IPS-18c (cell line): ENCODE results near the gene GRIN3B.
A peak's percentile ranks its signal among the peaks of the same experiment; 100 is the strongest.

ENCODE experiments used
- H3K4me3 ChIP-seq: 2 replicates; pipeline ENCODE4 v1.7.0; 2013; ENCODE audit warnings: low read depth, mild to moderate bottlenecking, low read length, moderate library complexity; ENCODE audit not compliant: insufficient read depth
- H3K9me3 ChIP-seq: one replicate; pipeline ENCODE4 v1.6.1; 2013; ENCODE audit warnings: mild to moderate bottlenecking, low read length, moderate library complexity; ENCODE audit not compliant: control insufficient read depth, insufficient read depth

Gene GRIN3B

GRCh38 chr19:1042689-1043511 is 42.7 kb downstream of the GRIN3B start:
- H3K4me3 ChIP-seq: no peak overlapping the region
- no peaks in the 10 kb centered on the region for H3K9me3 ChIP-seq

DNA sequence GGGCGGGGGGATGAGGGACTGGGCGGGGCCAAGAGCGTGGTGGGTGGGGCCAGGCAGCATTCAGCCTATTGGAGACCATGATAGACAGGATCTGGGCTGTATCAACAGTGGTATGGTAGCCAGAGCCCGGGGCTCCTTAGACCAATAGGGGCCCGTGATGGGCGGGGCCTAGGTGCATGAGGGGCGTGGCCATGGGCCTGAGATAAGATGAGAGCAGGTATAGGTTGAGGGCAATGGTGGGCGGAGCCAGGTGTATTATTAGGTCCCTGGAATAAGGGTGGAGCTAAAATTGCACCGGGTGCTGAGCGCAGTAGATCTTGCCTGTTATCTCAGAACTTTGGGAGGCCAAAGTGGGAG is 45.0 kb downstream of the GRIN3B start:
- Histone ChIP-seq H3K9me3 (no peaks in the 10 kb centered on the region), H3K4me3 (no peak overlapping the region)

DNA sequence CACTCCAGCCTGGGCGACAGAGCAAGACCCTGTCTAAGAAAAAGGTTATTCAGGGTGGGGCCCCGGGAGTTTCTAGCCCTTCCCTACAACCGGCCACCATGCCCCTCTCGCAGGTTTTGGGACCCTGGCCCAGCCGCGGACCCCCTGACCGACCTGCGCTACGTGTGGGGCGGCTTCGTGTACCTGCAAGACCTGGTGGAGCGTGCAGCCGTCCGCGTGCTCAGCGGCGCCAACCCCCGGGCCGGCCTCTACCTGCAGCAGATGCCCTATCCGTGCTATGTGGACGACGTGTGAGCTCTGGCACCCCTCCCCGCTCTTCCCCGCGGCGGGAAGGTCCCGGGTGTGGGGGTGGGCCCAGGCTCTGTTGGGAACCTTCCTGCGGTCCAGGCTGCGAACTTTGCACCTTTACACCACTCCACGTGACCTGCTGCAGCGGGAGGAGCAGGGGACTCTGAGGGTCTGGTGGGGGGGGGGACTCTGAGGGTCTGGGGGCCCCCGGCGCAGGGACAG is 46.0 kb downstream of the GRIN3B start:
- Histone ChIP-seq H3K9me3 (no peaks in the 10 kb centered on the region), H3K4me3 (no peak overlapping the region)

DNA sequence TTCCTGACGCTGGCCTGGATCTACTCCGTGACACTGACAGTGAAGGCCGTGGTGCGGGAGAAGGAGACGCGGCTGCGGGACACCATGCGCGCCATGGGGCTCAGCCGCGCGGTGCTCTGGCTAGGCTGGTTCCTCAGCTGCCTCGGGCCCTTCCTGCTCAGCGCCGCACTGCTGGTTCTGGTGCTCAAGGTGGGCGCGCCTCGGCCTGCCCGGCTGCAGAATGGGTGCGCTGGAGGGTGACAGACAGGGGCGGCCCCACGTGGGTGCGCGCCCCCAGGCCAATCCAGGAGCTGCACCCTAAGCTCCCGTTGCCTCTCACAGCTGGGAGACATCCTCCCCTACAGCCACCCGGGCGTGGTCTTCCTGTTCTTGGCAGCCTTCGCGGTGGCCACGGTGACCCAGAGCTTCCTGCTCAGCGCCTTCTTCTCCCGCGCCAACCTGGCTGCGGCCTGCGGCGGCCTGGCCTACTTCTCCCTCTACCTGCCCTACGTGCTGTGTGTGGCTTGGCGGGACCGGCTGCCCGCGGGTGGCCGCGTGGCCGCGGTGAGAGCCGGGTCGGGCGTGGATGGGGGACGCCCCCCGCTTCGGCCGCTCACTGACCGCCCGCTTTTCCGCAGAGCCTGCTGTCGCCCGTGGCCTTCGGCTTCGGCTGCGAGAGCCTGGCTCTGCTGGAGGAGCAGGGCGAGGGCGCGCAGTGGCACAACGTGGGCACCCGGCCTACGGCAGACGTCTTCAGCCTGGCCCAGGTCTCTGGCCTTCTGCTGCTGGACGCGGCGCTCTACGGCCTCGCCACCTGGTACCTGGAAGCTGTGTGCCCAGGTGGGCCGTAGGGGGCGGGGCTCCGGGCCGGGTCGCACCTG is 46.8 kb downstream of the GRIN3B start:
- Histone ChIP-seq H3K4me3 (no peak overlapping the region), H3K9me3 (peaks cover 2% of the 10 kb centered on the region)

GRCh38 chr19:1047696-1048147 is 47.5 kb downstream of the GRIN3B start:
- Histone ChIP-seq H3K4me3 (no peak overlapping the region), H3K9me3 (peaks cover 2% of the 10 kb centered on the region)

- Histone ChIP-seq H3K4me3 (no peak overlapping the region), H3K9me3 (peaks cover 2% of the 10 kb centered on the region)
Measured at GRCh38 chr19:1049106-1049505, 48.9 kb downstream of the GRIN3B start.

GRCh38 chr19:1049800-1050199 is 49.6 kb downstream of the GRIN3B start:
- peaks cover 2% of the 10 kb centered on the region for H3K9me3 ChIP-seq
- H3K4me3 ChIP-seq: no peak overlapping the region

DNA sequence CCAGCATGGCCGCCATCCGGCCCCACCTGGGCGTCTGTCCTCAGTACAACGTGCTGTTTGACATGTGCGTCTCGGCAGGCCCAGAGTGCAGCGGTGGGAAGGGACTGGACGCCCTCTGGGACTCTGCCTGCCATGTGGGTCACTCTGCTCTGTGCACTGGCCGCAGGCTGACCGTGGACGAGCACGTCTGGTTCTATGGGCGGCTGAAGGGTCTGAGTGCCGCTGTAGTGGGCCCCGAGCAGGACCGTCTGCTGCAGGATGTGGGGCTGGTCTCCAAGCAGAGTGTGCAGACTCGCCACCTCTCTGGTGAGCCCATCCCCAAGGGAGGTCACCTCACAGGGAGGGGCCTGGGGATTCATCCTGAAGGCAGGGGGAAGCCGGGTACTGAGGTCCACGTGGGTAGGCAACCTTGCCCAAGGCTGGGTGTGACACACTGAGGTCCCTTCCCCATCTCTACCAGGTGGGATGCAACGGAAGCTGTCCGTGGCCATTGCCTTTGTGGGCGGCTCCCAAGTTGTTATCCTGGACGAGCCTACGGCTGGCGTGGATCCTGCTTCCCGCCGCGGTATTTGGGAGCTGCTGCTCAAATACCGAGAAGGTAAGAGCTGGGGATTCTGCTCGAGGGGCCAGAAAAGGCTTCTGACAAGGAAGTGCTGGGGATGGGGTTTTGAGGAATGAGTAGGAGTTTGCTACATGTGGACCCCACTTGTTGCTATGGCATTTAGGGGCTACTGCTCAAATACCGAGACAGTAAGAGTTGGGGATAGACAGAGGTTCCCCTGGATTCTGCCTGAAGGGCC is 51.0 kb downstream of the GRIN3B start:
- no peak overlapping the region for H3K4me3 ChIP-seq
- H3K9me3 ChIP-seq: peaks cover 4% of the 10 kb centered on the region

DNA sequence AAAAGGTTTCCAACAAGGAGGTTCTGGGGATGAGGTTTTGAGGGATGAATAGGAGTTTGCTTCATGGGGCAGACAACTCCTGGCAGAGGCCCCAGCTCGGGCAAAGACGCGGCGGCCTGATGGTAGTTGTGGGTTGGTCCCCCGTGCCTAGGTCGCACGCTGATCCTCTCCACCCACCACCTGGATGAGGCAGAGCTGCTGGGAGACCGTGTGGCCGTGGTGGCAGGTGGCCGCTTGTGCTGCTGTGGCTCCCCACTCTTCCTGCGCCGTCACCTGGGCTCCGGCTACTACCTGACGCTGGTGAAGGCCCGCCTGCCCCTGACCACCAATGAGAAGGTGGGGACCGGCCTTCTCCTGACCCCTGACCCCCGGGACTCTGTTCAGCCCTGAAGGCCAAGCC is 51.6 kb downstream of the GRIN3B start:
- Histone ChIP-seq H3K9me3 (peaks cover 10% of the 10 kb centered on the region), H3K4me3 (no peak overlapping the region)

DNA sequence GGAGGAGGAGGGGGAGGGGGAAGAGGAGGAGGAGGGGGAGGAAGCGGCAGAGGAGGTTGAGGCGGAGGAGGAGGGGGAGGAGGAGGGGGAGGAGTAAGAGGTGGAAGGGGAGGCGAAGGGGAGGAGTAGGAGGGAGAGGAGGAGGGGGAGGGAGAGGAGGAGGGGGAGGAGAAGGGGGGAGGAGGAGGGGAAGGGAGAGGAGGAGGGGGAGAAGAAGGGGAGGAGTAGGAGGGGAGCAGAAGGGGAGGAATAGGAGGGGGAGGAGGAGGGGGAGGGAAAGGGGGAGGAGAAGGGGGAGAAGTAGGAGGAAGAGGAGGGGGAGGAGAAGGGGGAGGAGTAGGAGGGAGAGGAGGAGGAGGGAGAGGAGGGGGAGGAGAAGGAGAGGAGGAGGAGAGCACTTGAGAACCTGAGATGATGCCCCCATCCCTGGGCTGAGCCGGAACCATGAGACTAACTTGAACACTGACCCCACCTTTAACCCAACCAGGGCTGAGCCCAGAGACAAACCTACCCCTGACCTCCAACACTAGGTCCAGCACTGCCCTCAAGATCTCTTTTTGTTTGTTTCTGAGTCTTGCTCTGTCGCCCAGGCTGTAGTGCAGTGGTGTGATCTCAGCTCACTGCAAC is 52.2 kb downstream of the GRIN3B start:
- H3K4me3 ChIP-seq: no peak overlapping the region
- peaks cover 16% of the 10 kb centered on the region for H3K9me3 ChIP-seq

- no peak overlapping the region for H3K4me3 ChIP-seq
- peaks cover 22% of the 10 kb centered on the region for H3K9me3 ChIP-seq
Measured at GRCh38 chr19:1053176-1054101, 53.2 kb downstream of the GRIN3B start.

DNA sequence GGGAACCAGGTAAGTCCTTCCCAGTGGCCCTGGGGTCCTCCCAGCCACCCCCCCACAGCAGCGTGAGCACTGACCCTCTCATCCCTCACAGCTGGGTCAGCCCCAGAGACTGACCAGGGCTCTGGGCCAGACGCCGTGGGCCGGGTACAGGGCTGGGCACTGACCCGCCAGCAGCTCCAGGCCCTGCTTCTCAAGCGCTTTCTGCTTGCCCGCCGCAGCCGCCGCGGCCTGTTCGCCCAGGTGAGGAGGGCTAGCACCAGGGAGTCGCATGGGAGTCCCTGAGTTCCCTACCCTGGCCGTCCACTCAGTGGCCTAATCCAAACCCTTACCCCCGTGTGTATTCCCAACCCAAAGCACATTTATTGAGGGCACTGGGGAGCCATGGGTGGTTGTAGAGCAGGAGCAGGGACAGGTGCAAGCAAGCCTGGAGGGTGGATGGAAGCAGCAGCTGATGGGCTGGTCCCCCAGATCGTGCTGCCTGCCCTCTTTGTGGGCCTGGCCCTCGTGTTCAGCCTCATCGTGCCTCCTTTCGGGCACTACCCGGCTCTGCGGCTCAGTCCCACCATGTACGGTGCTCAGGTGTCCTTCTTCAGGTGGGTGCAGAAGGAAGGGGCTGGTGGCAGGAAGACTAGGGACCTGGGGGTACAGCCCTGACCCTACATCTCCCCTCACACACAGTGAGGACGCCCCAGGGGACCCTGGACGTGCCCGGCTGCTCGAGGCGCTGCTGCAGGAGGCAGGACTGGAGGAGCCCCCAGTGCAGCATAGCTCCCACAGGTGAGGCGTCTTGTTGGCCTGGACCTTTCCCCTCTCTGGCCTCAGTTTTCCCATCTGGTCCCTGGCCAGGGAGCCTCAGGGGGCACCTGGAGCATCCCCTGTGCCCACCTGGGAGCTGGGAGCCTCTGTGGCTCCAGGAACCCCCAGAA is 54.1 kb downstream of the GRIN3B start:
- Histone ChIP-seq H3K9me3 (peaks cover 27% of the 10 kb centered on the region), H3K4me3 (no peak overlapping the region)

DNA sequence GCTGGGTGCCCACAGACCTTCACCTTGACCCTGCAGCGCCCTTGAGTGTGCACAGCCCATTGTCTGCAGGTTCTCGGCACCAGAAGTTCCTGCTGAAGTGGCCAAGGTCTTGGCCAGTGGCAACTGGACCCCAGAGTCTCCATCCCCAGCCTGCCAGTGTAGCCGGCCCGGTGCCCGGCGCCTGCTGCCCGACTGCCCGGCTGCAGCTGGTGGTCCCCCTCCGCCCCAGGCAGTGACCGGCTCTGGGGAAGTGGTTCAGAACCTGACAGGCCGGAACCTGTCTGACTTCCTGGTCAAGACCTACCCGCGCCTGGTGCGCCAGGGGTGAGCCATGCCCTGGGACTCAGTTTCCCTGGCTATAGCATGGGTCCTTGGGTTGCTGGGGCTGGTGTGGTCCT is 54.8 kb downstream of the GRIN3B start:
- Histone ChIP-seq H3K4me3 (no peak overlapping the region; the same call in 1 of the 2 replicates), H3K9me3 (peaks cover 27% of the 10 kb centered on the region)

DNA sequence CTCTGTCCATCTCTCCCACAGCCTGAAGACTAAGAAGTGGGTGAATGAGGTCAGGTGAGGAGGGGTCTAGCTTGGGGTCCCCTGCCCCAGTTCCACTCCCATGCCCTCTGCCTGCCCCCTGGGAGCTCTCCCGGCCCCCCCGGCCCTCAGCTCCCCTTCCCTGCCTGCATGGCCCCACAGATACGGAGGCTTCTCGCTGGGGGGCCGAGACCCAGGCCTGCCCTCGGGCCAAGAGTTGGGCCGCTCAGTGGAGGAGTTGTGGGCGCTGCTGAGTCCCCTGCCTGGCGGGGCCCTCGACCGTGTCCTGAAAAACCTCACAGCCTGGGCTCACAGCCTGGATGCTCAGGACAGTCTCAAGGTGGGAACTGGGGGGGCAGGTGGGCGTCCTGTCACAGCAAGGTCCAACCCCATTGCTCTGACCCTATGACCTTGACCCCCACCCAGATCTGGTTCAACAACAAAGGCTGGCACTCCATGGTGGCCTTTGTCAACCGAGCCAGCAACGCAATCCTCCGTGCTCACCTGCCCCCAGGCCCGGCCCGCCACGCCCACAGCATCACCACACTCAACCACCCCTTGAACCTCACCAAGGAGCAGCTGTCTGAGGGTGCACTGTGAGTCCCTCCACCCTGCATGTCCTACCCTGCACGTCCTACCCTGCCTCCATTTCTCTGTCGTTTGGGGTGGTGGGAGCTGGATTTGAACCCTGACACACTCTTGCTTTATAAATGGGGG is 55.8 kb downstream of the GRIN3B start:
- Histone ChIP-seq H3K9me3 (peaks cover 27% of the 10 kb centered on the region), H3K4me3 (peak overlapping the region; percentile 15; the same call in 1 of the 2 replicates)
